HUES6 (cell line): ENCODE results near the gene DOCK1.

Experiments used
- H3K27ac ChIP-seq: 2 replicates; pipeline ENCODE4 v1.7.0; 2013; ENCODE audit warnings: low read depth, mild to moderate bottlenecking, low read length, inconsistent platforms
- H3K27me3 ChIP-seq: 2 replicates; pipeline ENCODE4 v1.6.1; 2013; ENCODE audit warnings: low read length; ENCODE audit not compliant: control insufficient read depth, insufficient read depth
- H3K36me3 ChIP-seq: 2 replicates; pipeline ENCODE4 v1.6.1; 2013; ENCODE audit warnings: low read length; ENCODE audit not compliant: control insufficient read depth, insufficient read depth
- H3K4me1 ChIP-seq: 2 replicates; pipeline ENCODE4 v1.6.1; 2013; ENCODE audit warnings: low read length; ENCODE audit not compliant: control insufficient read depth, insufficient read depth
- H3K4me3 ChIP-seq: 2 replicates; pipeline ENCODE4 v1.5.1; 2013; ENCODE audit warnings: low read depth, low read length
- H3K9ac ChIP-seq: one replicate; pipeline ENCODE4 v1.6.1; 2013; ENCODE audit warnings: mild to moderate bottlenecking, low read length
- H3K9me3 ChIP-seq: 2 replicates; pipeline ENCODE4 v1.6.1; 2013; ENCODE audit warnings: low read depth, low read length; ENCODE audit not compliant: control insufficient read depth, insufficient read depth

Gene DOCK1

DNA sequence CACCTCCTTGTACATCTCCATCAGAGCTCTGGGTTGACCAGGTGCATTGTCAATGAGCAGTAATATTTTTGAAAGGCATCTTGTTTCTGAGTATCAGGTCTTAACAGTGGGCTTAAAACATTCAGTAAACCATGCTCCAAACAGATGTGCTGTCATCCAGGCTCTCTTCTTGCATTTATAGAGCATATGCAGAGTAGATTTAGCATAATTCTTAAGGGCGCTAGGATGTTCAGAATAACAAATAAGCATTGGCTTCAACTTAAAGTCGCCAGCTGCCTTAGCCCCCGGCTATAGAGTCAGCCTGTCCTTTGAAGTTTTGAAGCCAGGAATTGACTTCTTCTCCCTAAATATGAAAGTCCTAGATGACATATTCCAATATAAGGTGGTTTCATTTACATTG lies 421.7 kb downstream of the DOCK1 start:
- H3K36me3 ChIP-seq, result no peaks in the 10 kb centered on the region
- H3K9me3 ChIP-seq, result 0 out of 2 replicates have a peak, but pooled peaks cover 2% of the 10 kb centered on the region
- H3K27me3 ChIP-seq, result no peaks in the 10 kb centered on the region
- H3K4me3 ChIP-seq, result no peak overlapping the region
- H3K4me1 ChIP-seq, result no peaks in the 10 kb centered on the region
- H3K27ac ChIP-seq, result no peak overlapping the region
- no peak overlapping the region for H3K9ac ChIP-seq

DNA sequence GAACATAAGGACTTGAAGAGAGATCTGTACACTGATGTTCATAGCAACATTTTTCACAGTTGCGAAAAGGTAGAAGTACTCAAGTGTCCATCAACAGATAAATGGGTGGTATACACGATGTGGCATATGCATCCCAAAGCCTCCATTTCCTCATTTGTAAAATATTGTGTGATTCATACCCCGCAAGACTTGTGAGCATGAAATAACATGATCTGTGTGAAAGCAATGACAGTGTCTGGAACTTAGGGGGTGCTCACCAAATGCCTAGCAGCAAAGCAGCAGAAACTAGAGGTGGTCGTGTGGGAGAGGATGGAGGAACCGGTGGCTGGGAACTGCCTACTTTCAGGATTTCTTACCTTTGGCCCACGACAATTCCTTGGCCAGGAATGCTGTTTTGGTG lies 426.5 kb downstream of the DOCK1 start:
- H3K27me3 ChIP-seq, result no peaks in the 10 kb centered on the region
- H3K9ac ChIP-seq, result no peak overlapping the region
- H3K9me3 ChIP-seq, result 0 out of 2 replicates have a peak, but pooled peaks cover 2% of the 10 kb centered on the region
- H3K4me1 ChIP-seq, result no peaks in the 10 kb centered on the region
- H3K4me3 ChIP-seq, result no peak overlapping the region
- no peak overlapping the region for H3K27ac ChIP-seq
- no peaks in the 10 kb centered on the region for H3K36me3 ChIP-seq

DNA sequence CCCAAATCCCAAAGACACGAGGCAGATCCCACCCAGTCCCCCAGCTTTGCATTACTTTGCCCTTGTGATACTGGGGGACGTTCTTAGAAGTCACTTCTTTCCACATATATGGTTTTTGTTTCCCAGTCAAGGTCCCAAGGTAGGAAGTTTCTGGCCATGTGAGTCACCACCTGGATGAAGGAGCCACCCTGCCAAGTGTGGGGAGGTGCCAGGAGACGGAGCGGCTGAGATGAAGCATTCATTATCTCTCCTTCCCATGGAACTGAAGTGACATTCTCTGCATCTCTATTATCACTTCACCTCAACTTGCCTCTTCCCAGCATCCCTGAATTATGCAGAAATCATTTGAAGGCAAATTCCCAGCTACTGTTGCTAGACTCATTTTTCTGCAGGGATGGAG lies 427.4 kb downstream of the DOCK1 start:
- no peaks in the 10 kb centered on the region for H3K36me3 ChIP-seq
- H3K4me1 ChIP-seq, result no peaks in the 10 kb centered on the region

DNA sequence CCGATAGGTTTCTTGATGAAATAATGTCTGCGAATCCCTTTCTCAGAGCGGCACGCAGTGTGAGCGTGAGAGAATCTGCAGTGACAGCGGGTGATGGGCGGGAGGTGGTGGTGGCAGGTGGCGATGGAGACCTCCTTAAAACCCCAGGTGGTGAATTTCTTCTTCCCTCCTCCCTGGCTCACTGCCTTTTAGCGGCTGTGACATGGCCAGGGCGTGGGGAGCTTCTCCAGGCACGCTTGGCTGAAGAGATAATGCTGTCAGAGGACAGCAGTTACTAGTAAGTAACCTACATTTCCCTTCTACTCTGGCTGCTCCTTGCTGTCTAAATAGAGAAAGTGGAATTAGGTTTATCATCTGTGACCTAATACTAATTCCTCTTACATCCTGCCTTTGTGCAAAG lies 432.6 kb downstream of the DOCK1 start:
- no peak overlapping the region for H3K27ac ChIP-seq

More for the DNA sequence above, 427.4 kb downstream of the DOCK1 start:
- H3K9ac ChIP-seq, result no peak overlapping the region
- no peaks in the 10 kb centered on the region for H3K27me3 ChIP-seq
- H3K4me3 ChIP-seq, result no peak overlapping the region
- no peak overlapping the region for H3K27ac ChIP-seq
- H3K9me3 ChIP-seq, result 0 out of 2 replicates have a peak, but pooled peaks cover 2% of the 10 kb centered on the region

DNA sequence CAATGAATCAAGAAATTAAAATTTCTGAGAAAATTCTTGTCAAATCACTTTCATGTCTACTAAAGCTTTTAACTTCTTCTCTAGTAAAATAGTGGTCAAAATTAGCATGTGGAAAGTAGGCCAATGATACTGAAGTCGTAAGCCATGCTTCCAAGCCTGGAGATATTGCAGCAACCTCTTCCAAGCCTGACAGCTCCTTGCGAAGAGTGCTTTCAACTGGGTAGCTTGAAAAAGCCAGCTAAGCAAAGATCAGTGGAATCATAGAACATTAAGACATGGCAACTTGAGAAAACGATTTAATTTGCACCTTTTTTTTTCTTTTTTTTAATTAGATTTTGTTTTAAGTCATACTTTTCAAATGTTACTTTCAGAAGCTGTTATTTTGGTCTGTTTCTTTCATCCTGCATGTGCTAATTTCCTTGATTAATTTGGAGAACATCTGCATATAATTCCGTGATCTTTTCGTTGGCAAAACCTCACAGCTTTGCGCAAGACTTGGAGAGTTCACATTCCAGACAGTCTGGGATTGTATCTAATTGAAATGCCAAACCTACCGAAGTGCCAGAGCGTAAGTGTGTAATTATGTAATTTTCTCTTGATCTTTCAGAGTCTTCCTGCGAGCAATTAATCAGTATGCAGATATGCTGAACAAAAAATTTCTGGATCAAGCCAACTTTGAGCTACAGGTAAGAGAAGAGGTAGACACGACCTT lies 433.3 kb downstream of the DOCK1 start:
- Histone ChIP-seq H3K4me3 (no peak overlapping the region), H3K9me3 (no peaks in the 10 kb centered on the region), H3K4me1 (0 out of 2 replicates have a peak, but pooled peaks cover 5% of the 10 kb centered on the region), H3K9ac (no peak overlapping the region), H3K36me3 (no peaks in the 10 kb centered on the region), H3K27me3 (no peaks in the 10 kb centered on the region), H3K27ac (no peak overlapping the region)

More for the DNA sequence above, 432.6 kb downstream of the DOCK1 start:
- Histone ChIP-seq H3K9ac (no peak overlapping the region), H3K9me3 (no peaks in the 10 kb centered on the region), H3K27me3 (no peaks in the 10 kb centered on the region), H3K4me1 (0 out of 2 replicates have a peak, but pooled peaks cover 5% of the 10 kb centered on the region), H3K4me3 (no peak overlapping the region), H3K36me3 (no peaks in the 10 kb centered on the region)

DNA sequence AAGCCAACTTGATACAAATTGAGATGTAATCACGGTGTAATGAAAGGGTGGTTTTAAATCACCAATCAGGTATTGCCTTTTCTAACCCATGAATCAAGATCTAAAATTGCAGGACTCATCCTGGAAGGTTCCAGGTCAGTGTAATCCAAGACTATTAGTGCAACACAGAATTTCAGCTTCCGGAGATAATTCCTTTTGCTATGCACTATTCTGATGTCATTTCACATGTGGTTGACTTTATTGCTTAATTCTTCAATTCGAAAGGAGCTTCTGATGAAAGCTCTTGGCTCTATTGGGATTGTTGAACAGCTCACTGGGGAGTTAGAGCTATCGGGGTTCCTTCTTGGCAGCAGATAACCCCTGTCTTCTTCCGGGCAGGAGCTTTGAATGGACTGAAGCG lies 438.6 kb downstream of the DOCK1 start:
- Histone ChIP-seq H3K27ac (no peak overlapping the region), H3K9ac (no peak overlapping the region), H3K36me3 (0 out of 2 replicates have a peak, but pooled peaks cover 6% of the 10 kb centered on the region), H3K9me3 (no peaks in the 10 kb centered on the region), H3K4me3 (no peak overlapping the region), H3K4me1 (peaks cover 12% of the 10 kb centered on the region), H3K27me3 (no peaks in the 10 kb centered on the region)

DNA sequence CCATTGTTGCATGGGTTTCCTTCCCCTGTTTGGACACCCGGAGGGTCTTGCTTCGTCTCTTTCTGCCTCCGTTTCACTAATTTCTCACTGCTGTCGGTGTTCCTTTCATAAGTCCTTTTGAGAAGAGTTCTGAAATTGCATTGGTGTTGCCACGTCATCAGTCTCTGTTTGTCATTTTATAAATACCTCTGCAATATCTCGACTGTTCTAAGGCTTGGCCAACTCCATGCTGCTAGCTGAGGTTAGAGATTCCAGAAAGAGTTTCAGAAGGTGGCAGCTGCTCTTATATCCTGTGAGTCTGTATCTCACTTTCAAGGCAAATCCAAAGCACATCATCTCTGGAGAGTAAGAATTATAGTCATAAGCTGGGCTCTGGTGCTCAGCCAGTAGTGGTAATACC lies 439.1 kb downstream of the DOCK1 start:
- Histone ChIP-seq H3K9ac (no peak overlapping the region), H3K36me3 (0 out of 2 replicates have a peak, but pooled peaks cover 6% of the 10 kb centered on the region), H3K9me3 (no peaks in the 10 kb centered on the region), H3K27ac (no peak overlapping the region), H3K4me1 (peaks cover 12% of the 10 kb centered on the region), H3K27me3 (no peaks in the 10 kb centered on the region), H3K4me3 (no peak overlapping the region)

DNA sequence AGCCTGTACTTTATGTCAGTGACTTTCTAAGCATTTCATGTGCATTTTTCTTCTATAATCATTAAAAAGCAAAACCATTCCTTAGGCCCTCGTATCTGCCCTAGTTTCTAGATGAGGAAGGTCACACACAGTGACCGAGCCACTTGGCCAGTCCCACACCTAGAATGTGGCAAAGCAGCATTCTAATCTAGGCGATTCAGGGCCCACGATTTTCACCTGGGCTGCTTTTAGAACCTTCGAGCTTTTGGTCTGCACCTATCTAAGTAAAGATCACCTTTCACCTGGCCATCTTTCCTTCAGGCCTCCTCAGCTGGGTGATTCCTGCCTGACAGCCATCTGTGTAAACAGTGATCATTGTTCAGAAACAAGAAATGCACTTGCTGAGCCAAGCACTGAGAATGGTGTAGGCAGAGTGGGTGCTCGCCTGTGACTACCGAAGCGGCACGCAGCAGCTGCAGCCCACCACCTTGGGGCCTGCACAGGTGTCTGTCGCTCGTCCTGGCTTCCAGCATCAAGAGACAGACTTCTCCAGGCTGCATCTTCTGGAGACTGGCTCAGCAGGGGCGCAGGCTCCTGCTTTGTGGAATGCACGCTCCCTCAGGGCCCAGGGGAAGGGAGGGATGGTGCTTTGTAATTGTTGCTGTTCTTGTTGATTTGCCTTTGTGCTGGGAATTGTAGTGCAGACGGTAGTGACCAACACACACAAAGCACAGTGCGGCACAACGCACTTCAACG lies 440.2 kb downstream of the DOCK1 start:
- H3K4me3 ChIP-seq, result no peak overlapping the region
- H3K27ac ChIP-seq, result no peak overlapping the region
- no peak overlapping the region for H3K9ac ChIP-seq
- peaks cover 12% of the 10 kb centered on the region for H3K4me1 ChIP-seq
- H3K9me3 ChIP-seq, result no peaks in the 10 kb centered on the region
- H3K36me3 ChIP-seq, result 0 out of 2 replicates have a peak, but pooled peaks cover 6% of the 10 kb centered on the region
- H3K27me3 ChIP-seq, result no peaks in the 10 kb centered on the region

DNA sequence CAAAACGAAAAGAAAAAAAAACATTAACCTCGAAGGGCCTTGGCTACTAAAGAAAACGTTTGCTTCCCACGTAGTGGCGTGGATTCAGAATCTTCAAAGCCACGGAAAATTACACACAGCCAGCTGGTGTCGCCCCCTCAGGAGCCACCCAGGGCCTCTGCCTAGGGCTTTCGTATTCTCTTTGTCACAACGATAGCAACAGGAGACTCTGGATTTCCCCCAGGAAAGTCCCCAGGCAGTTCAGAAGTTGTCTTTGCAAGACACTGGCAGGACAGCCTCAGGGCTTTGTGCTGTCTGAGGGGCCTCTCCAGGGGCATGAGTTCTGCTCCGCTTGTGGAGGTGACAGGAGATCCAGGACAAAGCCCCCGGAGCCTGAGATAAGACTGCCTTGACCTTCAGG lies 441.4 kb downstream of the DOCK1 start:
- H3K27ac ChIP-seq, result no peak overlapping the region
- peaks cover 10% of the 10 kb centered on the region for H3K4me1 ChIP-seq
- no peak overlapping the region for H3K4me3 ChIP-seq
- no peak overlapping the region for H3K9ac ChIP-seq
- H3K27me3 ChIP-seq, result no peaks in the 10 kb centered on the region
- no peaks in the 10 kb centered on the region for H3K9me3 ChIP-seq
- 0 out of 2 replicates have a peak, but pooled peaks cover 6% of the 10 kb centered on the region for H3K36me3 ChIP-seq

DNA sequence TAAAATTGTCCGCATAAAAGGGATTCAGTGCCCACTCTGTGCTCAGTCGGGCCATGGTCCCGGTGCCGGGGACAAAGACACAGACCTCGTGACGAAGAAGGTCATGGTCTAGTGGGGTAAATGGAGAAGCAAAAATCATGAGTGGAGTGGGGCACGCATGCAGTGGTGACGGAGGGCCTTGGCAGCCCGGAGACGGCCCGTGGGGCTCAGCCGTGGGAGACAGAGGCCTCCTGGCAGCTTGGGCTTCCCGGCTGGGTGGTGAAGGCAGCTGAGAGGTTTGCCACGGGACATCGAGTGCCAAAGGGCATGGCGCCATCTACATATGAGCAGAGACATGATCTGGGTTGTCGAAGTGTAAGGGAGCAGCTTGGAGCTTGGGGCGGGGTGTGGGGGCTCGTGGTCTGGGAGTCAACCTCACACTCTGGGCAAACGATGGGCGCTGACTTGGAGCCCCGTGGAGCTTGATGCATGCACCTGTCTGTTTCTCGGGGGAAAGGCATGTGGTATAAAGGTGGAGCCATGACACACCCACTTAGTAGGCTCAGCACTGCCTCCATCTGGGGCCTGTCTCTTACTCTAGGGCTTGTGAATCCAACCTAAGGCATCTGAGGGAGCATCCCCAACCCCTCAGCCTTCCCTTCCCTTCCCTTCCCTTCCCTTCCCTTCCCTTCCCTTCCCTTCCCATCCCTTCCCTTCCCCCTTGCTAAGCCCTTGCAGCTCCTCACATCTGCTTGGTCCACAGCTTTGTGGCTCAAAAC lies 442.2 kb downstream of the DOCK1 start:
- Histone ChIP-seq H3K36me3 (0 out of 2 replicates have a peak, but pooled peaks cover 6% of the 10 kb centered on the region), H3K9me3 (no peaks in the 10 kb centered on the region), H3K4me3 (no peak overlapping the region), H3K9ac (no peak overlapping the region), H3K27me3 (no peaks in the 10 kb centered on the region), H3K27ac (no peak overlapping the region), H3K4me1 (peaks cover 7% of the 10 kb centered on the region)
